Cardiac muscle cell (in vitro differentiated cells and primary cell): ENCODE data around the gene CCDC63. TPM values are rescaled to one million over a fixed set of nuclear protein-coding genes. Genes with fewer than 3 reads are reported as not detected.

Source experiments
- DNase-seq, 2 donors: peaks; one replicate each; pipeline versions ENCODE4 v3.0.0 to v3.0.0-alpha.2; 2010 to 2017; ENCODE audit warnings: low read depth in 1 of 2, low spot score in 1 of 2
- H3K27ac ChIP-seq: fragments of 200-600 bp; sonication (generic); 2 replicates; pipeline ENCODE4 v1.5.1; 2016
- H3K27me3 ChIP-seq: fragments of 200-600 bp; sonication (generic); 2 replicates; pipeline ENCODE4 v1.6.0; 2016; ENCODE audit warnings: control low read depth
- H3K36me3 ChIP-seq: fragments of 200-600 bp; sonication (generic); 2 replicates; pipeline ENCODE4 v1.5.1; 2016; ENCODE audit warnings: control low read depth
- H3K4me1 ChIP-seq: fragments of 200-600 bp; sonication (generic); 2 replicates; pipeline ENCODE4 v1.8.1; 2017; ENCODE audit warnings: low read depth, mild to moderate bottlenecking, mixed run types
- H3K4me3 ChIP-seq: fragments of 200-600 bp; sonication (generic); 2 replicates; pipeline ENCODE4 v1.5.1; 2016; ENCODE audit warnings: mild to moderate bottlenecking
- H3K9me3 ChIP-seq: fragments of 200-600 bp; sonication (generic); 2 replicates; pipeline ENCODE4 v1.5.1; 2017; ENCODE audit warnings: low read depth, mild to moderate bottlenecking, control low read depth
- polyA plus RNA-seq: library from polyadenylated mRNA; unstranded; fragments of >200 nt; fragmentation: Nextera tagmentation; extraction: Ambion mirVana; gene quantifications from 2 replicates; pipeline ENCODE4 v1.2.1, GENCODE V29; 2016
- total RNA-seq: library from RNA; depleted of rRNA; stranded (reverse); fragments of >200 nt; gene quantifications from 2 replicates; pipeline ENCODE4 v1.2.3, GENCODE V29; 2016
- TF ChIP-seq, protein P1 (sequence below): IDR thresholded peaks from 2 replicates; pipeline ENCODE4 v1.5.1; 2012; ENCODE audit warnings: low read depth, mild to moderate bottlenecking, low read length

The CCDC63 gene
- total and polyA plus RNA-seq, 2 experiments from 2014 or later, result 0.22 TPM; not detected in 1

DNA sequence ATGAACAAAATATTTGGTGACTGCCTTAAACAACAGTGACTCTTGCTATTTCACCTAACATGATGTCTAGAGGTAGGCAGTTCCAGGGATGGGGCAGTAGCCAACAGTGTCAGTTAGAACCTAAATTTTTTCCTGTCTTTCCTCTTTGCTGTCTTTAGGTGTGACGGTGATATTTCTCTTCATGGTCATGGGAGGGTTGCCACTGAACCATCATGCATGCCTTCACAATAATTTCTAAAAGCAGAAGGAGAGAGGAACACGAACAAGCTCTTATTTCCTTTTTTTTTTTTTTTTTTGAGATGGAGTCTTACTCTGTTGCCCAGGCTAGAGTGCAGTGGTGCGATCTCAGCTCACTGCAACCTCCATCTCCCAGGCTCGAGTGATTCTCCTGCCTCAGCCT lies 2.4 kb downstream of the CCDC63 start:
- Histone ChIP-seq H3K27ac (no peak overlapping the region), H3K4me3 (no peak overlapping the region), H3K36me3 (no peaks in the 10 kb centered on the region), H3K4me1 (peaks cover 6% of the 10 kb centered on the region), H3K27me3 (no peaks in the 10 kb centered on the region), H3K9me3 (no peaks in the 10 kb centered on the region)
- DNase-seq, result no peak
- TF ChIP-seq, protein P1, sequence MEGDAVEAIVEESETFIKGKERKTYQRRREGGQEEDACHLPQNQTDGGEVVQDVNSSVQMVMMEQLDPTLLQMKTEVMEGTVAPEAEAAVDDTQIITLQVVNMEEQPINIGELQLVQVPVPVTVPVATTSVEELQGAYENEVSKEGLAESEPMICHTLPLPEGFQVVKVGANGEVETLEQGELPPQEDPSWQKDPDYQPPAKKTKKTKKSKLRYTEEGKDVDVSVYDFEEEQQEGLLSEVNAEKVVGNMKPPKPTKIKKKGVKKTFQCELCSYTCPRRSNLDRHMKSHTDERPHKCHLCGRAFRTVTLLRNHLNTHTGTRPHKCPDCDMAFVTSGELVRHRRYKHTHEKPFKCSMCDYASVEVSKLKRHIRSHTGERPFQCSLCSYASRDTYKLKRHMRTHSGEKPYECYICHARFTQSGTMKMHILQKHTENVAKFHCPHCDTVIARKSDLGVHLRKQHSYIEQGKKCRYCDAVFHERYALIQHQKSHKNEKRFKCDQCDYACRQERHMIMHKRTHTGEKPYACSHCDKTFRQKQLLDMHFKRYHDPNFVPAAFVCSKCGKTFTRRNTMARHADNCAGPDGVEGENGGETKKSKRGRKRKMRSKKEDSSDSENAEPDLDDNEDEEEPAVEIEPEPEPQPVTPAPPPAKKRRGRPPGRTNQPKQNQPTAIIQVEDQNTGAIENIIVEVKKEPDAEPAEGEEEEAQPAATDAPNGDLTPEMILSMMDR, result no peak

DNA sequence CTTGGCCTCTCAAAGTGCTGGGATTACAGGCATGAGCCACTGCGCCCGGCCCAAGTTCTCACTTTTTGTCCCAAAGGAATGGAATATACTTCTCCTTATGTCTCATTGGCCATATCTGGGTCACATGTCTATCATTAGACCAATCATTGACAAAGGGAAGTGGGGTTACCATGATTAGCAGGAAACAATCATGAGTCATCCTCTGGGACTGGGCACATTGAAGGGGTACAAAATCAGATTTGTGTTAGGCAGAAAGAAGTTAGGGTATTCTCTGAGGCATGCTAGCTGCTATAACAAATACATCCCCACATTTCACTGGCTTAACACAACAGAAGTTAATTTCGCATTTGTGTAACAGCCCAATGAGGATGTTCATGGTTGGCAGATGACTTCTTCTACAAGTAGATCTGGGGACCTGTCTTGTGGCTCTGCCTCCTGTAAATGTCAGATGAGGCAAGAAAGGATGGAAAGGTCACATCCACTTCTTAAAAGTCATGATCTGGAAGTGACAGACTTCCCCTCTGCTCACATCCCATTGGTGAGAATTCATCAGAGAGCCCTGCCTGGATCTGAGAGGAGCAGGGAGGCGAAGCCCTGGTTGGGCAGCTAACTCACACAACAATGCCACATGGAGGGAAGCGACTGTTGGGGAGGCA lies 3.1 kb downstream of the CCDC63 start:
- no peaks in the 10 kb centered on the region for H3K9me3 ChIP-seq
- TF ChIP-seq, protein P1, result no peak
- peaks cover 6% of the 10 kb centered on the region for H3K4me1 ChIP-seq
- H3K36me3 ChIP-seq, result no peaks in the 10 kb centered on the region
- no peak for DNase-seq
- no peak overlapping the region for H3K27ac ChIP-seq
- no peaks in the 10 kb centered on the region for H3K27me3 ChIP-seq
- H3K4me3 ChIP-seq, result no peak overlapping the region

DNA sequence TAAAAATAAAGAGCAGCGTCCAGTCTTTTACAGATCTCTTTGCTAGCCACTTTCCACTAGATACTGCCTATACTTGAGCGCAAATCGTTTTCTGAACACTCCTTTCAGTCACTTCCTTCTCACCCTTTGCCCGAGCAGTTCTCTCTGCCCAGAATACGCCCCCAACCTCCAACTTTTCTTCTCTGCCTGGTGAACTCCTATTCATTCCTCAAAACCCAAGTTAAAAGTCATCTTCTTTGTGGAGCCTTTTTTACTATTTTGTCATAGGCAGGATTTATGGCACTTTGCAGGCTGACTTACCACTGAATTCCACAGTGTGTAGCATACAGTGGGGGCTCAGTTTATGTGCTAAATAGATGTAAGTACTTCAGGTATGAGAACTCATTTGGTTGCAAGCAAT lies 4.0 kb downstream of the CCDC63 start:
- H3K27ac ChIP-seq, result no peak overlapping the region
- TF ChIP-seq, protein P1, result no peak

DNA sequence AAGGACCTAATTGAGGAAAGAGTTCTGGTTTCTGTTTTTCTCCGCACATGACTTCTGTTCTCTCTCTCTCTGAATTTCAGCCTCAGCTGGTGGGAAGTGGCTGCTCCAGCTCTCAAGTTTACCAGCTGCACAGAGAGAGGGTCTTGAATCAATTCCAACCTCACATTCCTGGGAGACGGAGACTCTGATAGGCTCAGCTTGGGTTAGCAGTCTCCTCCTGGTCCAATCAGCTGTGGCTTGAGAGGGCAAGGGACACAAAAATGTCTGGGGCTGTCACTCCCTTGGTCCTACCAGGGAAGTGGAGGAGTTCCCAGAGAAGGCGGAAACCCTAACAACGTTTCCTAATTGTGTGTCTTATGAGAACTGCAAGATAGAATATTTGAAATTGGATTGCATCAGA lies 7.0 kb downstream of the CCDC63 start:
- peak overlapping the region; percentile 50 for H3K27ac ChIP-seq

More for the DNA sequence above, 4.0 kb downstream of the CCDC63 start:
- H3K36me3 ChIP-seq, result no peaks in the 10 kb centered on the region
- DNase-seq, result no peak
- no peak overlapping the region for H3K4me3 ChIP-seq
- no peaks in the 10 kb centered on the region for H3K27me3 ChIP-seq
- H3K4me1 ChIP-seq, result peaks cover 6% of the 10 kb centered on the region
- no peaks in the 10 kb centered on the region for H3K9me3 ChIP-seq

DNA sequence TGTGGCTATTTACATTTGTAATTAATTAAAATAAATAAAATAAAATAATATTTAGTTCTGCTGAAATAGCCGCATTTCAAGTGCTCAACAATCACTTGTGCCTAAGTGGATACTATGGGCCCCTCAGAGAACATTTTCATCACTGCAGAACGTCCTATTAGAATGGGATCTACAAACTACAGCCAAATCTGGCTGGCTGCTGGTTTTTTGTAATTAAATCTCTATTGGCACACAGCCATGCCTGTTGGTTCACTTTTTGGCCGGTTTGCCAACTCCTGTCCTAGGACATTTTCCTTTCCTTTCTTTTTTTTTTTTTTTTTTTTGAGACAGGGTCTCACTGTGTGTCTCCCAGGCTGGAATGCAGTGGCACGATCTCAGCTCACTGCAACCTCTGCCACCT lies 9.8 kb downstream of the CCDC63 start:
- no peak for DNase-seq
- no peaks in the 10 kb centered on the region for H3K9me3 ChIP-seq
- TF ChIP-seq, protein P1, result no peak
- no peaks in the 10 kb centered on the region for H3K27me3 ChIP-seq
- H3K27ac ChIP-seq, result no peak overlapping the region
- H3K4me3 ChIP-seq, result no peak overlapping the region
- H3K36me3 ChIP-seq, result no peaks in the 10 kb centered on the region
- H3K4me1 ChIP-seq, result peaks cover 6% of the 10 kb centered on the region

More for the DNA sequence above, 7.0 kb downstream of the CCDC63 start:
- Histone ChIP-seq H3K27me3 (no peaks in the 10 kb centered on the region), H3K4me1 (peaks cover 6% of the 10 kb centered on the region), H3K4me3 (no peak overlapping the region), H3K9me3 (no peaks in the 10 kb centered on the region), H3K36me3 (no peaks in the 10 kb centered on the region)
- TF ChIP-seq, protein P1, result no peak
- DNase-seq, result peak; percentile 76 to 78
